ENCODE results near the gene COL18A1.

The COL18A1 gene

DNA sequence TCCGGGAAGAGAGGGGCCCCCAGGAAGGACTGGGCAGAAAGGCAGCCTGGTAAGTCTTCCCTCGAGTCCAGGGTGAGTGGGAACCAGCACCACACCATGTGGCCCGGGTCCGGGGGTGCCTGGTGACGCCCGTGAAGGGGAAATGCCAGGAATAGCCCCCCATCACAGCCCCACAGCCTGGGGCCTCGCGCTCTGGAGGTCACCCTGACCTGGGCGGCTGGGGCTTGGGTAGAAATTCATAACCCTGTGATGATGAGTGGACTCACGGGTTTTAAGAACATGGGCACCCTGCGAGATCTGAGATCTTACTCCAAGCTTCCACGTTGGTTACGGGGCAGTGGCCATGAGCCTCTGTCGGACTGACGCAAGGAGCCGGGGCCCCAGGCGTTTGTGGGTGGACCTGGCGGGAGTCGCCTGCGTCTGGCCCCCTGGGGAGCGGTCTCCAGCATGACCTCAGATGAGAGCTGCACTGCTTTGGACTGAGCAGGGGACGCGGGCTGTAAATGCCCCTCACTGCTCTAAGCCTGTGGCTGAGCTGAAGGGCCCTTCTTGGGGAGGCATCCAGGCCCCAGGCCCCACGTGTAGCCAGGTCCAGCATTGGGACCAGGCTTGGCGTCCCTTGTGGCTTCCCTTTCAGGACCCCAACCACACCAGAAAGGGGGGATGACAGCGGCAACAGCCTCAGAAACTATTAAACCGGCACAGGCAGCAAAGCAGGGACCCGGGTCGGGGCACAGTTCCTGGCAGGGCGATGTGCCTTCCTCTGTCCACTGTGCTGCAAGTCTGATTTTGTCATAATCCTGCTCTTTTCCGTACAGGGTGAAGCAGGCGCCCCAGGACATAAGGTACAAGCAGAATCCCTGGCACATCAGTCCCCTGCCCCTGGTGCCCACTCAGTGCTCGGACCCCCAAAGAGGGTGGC lies 77.3 kb downstream of the COL18A1 start:
- DNase-seq, result no peak

DNA sequence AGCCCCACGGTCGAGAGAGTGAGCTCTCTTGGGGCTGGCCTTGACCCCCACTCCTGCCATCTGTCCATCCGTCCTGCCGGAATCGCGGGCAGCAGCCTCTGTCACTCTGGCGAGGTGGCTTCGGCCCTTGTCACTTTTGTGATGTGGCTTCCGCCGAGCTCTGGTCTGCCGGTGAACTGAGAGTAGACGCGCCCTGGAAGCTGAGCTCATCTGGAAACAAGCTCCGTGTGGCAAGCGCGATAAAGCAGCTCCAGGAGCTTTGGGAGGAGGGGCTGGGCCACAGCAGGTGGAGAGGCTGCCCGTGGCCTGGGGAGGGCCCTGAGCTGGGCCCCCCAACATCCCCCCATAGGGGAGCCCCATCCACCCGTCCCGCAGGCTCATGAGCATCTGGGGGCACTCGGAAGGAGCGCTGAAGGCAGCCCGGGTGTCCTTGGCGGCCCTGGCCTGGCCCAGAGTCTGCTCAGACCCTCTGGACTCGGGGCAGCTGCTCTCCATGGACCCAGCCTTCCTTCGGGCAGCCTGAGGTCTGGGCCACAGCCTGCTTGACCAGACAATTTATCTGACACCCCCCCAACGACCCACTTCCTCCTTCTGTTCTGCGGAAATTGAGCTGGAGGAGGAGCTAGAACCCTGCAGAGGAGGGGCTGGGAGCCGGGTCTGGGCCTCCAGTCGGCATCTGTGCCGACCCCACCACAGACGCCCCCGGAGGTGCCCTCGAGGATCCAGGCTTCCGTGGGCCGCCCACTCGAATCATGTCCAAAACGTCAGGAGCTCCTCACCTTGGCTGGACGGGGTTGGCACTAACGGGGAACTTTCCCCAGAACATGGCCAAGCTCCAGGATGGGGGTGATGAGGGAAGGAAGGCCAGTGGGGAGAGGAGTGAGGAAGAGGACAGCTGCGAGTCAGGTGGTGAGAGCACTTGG lies 78.2 kb downstream of the COL18A1 start:
- no peak for DNase-seq

- DNase-seq, result no peak
Measured at GRCh38 chr21:45484318-45484717, 79.4 kb downstream of the COL18A1 start.

- no peak for DNase-seq
Measured at GRCh38 chr21:45485686-45486442, 80.9 kb downstream of the COL18A1 start.

DNA sequence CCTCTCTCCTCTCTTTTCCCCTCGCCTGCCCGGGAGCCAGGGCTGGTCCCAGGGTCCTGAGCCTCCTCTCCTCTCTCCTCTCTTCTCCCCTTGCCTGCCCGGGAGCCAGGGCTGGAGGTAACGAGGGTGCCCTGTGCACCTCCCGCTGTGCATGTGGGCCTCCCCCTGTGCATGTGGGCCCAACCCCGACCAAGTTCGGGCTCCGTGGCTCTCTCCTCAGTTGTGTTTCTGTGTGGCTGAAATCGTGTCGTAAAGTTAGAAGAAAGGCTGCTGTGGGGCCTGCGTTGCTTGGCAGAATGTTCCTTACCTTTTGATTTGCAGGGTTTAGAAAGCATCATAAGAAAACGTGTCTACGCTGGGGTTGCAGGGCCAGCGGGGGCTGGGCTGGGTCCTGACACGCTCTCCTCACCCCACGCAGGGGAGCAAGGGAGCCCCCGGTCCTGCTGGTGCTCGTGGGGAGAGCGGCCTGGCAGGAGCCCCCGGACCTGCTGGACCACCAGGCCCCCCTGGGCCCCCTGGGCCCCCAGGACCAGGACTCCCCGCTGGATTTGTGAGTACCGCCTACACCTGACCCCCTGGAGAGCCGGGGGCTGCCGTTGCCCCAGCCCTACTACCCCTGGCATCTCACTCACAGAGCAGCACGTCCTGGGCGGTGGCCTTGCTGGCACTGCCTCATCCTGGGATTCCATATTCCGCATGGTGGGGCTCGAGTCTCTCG lies 81.6 kb downstream of the COL18A1 start:
- no peak for DNase-seq

- no peak for DNase-seq
Measured at GRCh38 chr21:45487161-45487806, 82.3 kb downstream of the COL18A1 start.

- no peak for DNase-seq
Measured at GRCh38 chr21:45487891-45488600, 83.1 kb downstream of the COL18A1 start.

DNA sequence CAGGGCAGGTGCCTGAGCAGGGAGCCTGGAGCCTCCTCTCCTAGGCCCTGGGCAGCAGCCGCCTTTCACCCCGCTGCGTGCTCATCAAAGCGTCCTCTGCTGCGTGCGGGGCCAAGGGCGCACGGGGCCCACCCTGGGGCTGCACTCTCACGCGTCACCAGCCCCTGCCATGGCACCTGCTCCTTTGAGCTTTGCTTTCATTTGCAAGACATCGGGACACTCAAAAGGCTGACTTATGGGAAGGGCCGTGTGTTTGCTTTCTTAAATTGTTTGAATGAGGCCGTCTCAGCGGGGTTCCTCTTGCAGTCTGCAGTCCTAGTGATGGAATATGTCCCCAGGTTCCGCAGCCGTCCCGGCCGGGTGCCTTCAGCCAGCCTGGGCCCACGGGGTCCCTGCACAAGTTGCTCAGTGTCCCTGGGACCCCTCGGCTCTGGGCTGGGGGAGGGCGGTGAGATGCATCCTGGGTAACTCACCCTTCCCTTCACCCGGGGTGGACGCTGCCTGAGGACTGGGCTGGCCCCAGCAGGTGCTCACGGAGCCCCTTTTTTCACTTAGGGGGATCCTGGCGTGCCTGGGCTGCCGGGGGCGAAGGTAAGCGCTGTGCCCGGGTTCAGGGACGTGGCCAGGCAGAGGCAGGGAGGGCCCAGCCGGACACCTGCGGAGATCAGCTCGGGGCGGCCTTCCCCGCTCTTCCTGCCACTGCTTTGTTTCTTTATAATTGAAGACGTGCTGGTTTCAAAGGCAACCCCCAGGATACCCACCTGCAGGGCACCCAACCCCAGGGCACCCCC lies 84.2 kb downstream of the COL18A1 start:
- no peak for DNase-seq

- no peak for DNase-seq
Measured at GRCh38 chr21:45489722-45489982, 84.7 kb downstream of the COL18A1 start.

DNA sequence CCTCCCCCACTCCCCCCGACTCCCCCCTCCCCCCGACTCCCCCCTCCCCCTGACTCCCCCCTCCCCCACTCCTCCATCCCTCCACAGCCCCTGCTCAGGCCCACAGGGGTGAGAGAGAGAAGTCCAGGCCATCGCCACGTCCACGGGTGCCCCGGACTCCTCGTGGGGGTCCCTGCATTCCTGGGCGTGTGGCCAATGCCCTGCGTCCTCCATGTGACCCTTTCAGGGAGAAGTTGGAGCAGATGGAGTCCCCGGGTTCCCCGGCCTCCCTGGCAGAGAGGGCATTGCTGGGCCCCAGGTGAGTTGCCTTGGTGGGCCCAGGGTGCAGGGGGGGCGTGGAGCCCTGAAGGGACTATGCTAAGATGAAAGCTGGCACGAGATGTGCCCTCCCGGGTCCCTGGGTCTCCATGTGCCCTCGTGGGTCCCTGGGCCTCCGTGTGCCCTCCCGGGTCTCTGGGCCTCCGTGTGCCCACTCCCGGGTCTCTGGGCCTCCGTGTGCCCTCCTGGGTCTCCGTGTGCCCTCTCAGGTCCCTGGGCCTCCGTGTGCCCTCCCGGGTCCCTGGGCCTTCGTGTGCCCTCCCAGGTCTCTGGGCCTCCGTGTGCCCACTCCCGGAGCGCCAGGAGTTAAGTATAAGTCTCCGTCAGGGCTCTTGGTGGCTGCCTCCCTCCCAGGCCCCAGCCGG lies 85.2 kb downstream of the COL18A1 start:
- no peak for DNase-seq

DNA sequence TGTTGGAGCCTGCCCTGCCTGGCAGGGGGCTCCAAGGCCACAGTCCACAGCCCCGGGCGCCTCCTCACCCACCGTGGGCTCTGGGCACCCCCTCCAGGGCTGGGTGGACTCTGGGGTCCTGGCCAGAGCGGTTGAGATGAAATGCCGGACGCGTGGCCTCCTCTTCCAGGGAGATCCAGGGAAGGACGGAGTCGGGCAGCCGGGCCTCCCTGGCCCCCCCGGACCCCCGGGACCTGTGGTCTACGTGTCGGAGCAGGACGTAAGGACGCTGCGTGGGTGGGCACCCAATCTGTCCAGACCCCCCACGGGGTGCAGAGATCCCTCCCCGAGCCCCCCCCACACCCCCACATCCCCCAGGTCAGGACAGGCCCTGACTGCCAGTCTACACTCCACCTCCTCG lies 86.1 kb downstream of the COL18A1 start:
- DNase-seq, result no peak

DNA sequence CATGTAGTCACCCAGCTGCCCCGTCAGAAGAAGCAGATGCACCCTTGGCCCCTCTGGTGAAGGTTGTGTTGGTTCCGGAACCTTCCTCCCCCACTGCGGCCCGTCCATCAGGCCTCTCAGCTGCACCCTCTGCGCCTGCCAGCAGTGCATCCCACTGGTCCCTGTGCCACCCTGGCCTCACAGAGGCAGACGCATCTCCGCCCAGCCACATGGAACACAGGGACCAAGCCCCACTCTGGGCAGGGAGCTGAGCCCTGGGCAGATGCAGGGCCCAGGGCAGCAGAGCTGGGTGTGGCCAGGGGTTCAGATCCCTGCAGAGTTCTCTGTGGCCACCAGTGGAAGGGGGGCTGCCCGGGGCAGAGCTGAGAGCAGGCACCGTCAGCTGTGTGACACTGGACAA lies 86.7 kb downstream of the COL18A1 start:
- DNase-seq, result no peak

DNA sequence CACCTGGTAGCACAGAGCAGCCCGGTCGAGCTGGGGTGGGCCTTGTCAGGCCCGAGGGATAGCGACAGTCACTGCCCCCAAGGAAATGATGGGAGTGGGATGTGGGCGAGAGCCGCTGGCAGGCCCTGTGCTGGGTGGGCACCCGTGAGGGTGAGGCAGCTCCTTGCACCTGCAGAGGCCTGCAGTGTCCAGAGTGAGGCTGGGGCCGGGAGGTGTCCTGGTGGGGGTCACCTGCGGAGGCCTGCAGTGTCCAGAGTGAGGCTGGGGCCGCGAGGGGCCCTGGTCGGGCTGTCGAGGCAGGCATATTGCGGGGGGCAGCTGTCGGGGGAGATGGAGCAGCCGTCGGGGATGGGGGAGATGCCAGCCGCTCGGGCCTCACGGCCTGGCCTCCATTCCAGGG lies 87.8 kb downstream of the COL18A1 start:
- DNase-seq, result no peak

GRCh38 chr21:45493401-45494001 lies 88.5 kb downstream of the COL18A1 start:
- no peak for DNase-seq

- DNase-seq, result no peak
Measured at GRCh38 chr21:45494135-45494850, 89.3 kb downstream of the COL18A1 start.

DNA sequence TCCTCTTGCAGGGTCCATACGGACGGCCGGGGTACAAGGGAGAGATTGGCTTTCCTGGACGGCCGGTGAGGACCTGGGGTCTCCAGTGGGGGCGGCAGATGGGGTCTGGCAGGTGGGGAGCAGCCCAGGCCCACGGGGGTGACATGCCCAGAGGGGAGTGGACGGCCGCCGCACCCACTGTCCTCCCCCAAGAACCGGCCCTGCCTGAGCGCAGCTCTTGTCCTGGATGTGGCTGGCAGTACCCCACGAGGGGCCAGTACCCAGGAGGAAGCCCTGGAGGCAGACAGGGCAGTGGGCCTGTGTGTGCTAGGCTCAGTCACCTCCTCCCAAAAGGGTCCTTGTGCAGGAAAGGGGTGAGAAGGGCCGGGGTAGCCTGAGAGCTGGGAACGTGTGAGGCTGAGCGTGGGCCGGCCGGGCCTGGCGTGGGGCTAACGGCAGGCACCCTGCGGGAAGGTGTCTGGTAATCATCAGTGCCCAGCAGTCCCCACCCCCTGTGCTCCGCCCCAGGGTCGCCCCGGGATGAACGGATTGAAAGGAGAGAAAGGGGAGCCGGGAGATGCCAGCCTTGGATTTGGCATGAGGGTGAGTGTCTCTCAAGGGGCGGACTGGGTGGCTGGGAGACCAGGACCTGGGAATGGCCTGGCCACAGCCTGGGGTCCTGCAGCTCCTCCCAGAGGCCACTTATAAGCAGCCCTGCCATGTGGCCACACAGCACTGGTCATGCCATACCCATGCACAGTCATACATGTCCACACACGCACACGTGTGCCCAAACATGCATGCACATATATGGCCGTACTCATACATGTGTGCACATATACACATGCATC lies 90.1 kb downstream of the COL18A1 start:
- no peak for DNase-seq

- no peak for DNase-seq
Measured at GRCh38 chr21:45496151-45496967, 91.4 kb downstream of the COL18A1 start.

All from DMS79 treated with DMSO at 0.1 percent for 48 hours (cell line).